Loucy (cell line): ENCODE data around the gene SLC4A4.

Experiments
- H2AFZ ChIP-seq: fragments of 200-600 bp; sonication (generic); 2 replicates; pipeline ENCODE4 v1.6.0; 2016; ENCODE audit warnings: antibody characterized with exemption, mild to moderate bottlenecking, low read length, moderate library complexity
- H3F3A ChIP-seq: fragments of 200-600 bp; 2 replicates; pipeline ENCODE4 v1.6.0; 2016; ENCODE audit warnings: antibody characterized with exemption, low read depth, mild to moderate bottlenecking
- H3K27me3 ChIP-seq: fragments of 200-600 bp; sonication (generic); 2 replicates; pipeline ENCODE4 v1.6.1; 2014; ENCODE audit warnings: low read length, mild to moderate bottlenecking; ENCODE audit not compliant: insufficient read depth, poor library complexity, severe bottlenecking
- H3K36me3 ChIP-seq: fragments of 200-600 bp; sonication (generic); 2 replicates; pipeline ENCODE4 v1.6.1; 2016; ENCODE audit warnings: low read length; ENCODE audit not compliant: insufficient read depth
- H3K4me1 ChIP-seq: fragments of 200-600 bp; sonication (generic); 2 replicates; pipeline ENCODE4 v1.5.1; 2014; ENCODE audit warnings: low read length, mild to moderate bottlenecking; ENCODE audit not compliant: insufficient read depth, poor library complexity, severe bottlenecking
- H3K4me2 ChIP-seq: fragments of 200-600 bp; sonication (generic); 2 replicates; pipeline ENCODE4 v1.6.0; 2014; ENCODE audit warnings: antibody characterized with exemption, low read length, low read depth, mild to moderate bottlenecking; ENCODE audit not compliant: poor library complexity, severe bottlenecking
- H3K4me3 ChIP-seq: fragments of 200-600 bp; sonication (generic); 2 replicates; pipeline ENCODE4 v1.5.1; 2014; ENCODE audit warnings: low read length, mild to moderate bottlenecking, mixed read lengths; ENCODE audit not compliant: poor library complexity, severe bottlenecking
- H3K79me2 ChIP-seq: fragments of 200-600 bp; sonication (generic); 2 replicates; pipeline ENCODE4 v1.6.1; 2014; ENCODE audit warnings: low read length; ENCODE audit not compliant: insufficient read depth
- H3K9ac ChIP-seq: fragments of 200-600 bp; sonication (generic); 2 replicates; pipeline ENCODE4 v1.6.0; 2014; ENCODE audit warnings: mild to moderate bottlenecking, low read depth, low read length, moderate library complexity; ENCODE audit not compliant: poor library complexity, severe bottlenecking
- H3K9me2 ChIP-seq: fragments of 200-600 bp; sonication (generic); replicated peaks from 2 replicates; pipeline ENCODE4 v1.6.1; 2016; ENCODE audit warnings: low read depth, low read length, mixed read lengths
- H3K9me3 ChIP-seq: fragments of 200-600 bp; sonication (generic); 2 replicates; pipeline ENCODE4 v1.6.1; 2014; ENCODE audit warnings: mild to moderate bottlenecking, antibody characterized with exemption, low read length, low read depth; ENCODE audit not compliant: insufficient read depth
- H4K20me1 ChIP-seq: fragments of 200-600 bp; sonication (generic); 2 replicates; pipeline ENCODE4 v1.6.0; 2014; ENCODE audit warnings: antibody characterized with exemption, low read length, mild to moderate bottlenecking; ENCODE audit not compliant: insufficient read depth, poor library complexity, severe bottlenecking
- CTCF ChIP-seq: fragments of 200-600 bp; sonication (generic); conservative IDR thresholded peaks from 2 replicates; pipeline ENCODE4 v1.5.1; 2014; ENCODE audit warnings: mild to moderate bottlenecking, antibody characterized with exemption, low read length
- EZH2phosphoT487 ChIP-seq: fragments of 200-600 bp; IDR thresholded peaks from 2 replicates; pipeline ENCODE4 v1.6.1; 2018; ENCODE audit warnings: antibody characterized with exemption, mild to moderate bottlenecking, moderate library complexity, borderline replicate concordance

SLC4A4 gene

GRCh38 chr4:71303287-71303686, 35.5 kb upstream of the SLC4A4 start:
- Histone ChIP-seq H3K79me2 (no peaks in the 10 kb centered on the region; the same call in 1 of the 2 replicates), H3K9ac (no peak overlapping the region), H3K36me3 (no peaks in the 10 kb centered on the region), H3K27me3 (no peaks in the 10 kb centered on the region), H3K4me2 (no peak overlapping the region), H3K4me1 (no peaks in the 10 kb centered on the region), H4K20me1 (no peaks in the 10 kb centered on the region), H3K9me2 (no peaks in the 10 kb centered on the region), H2AFZ (no peak overlapping the region), H3F3A (no peaks in the 10 kb centered on the region), H3K9me3 (no peaks in the 10 kb centered on the region), H3K4me3 (no peak overlapping the region)
- TF ChIP-seq EZH2phosphoT487, result no peak
- no peak for TF ChIP-seq CTCF

- H3K9ac ChIP-seq, result no peak overlapping the region
- H2AFZ ChIP-seq, result no peak overlapping the region
- no peaks in the 10 kb centered on the region for H3K36me3 ChIP-seq
- no peaks in the 10 kb centered on the region for H3K9me3 ChIP-seq
- no peaks in the 10 kb centered on the region for H3F3A ChIP-seq
- no peaks in the 10 kb centered on the region for H3K27me3 ChIP-seq
- no peaks in the 10 kb centered on the region for H3K9me2 ChIP-seq
- TF ChIP-seq EZH2phosphoT487 (no peak), CTCF (no peak)
- H3K4me3 ChIP-seq, result no peak overlapping the region
- no peaks in the 10 kb centered on the region for H4K20me1 ChIP-seq
- H3K4me2 ChIP-seq, result no peak overlapping the region
- no peaks in the 10 kb centered on the region for H3K79me2 ChIP-seq
- no peaks in the 10 kb centered on the region for H3K4me1 ChIP-seq
Observed at GRCh38 chr4:71303850-71304249, 35.0 kb upstream of the SLC4A4 start.

GRCh38 chr4:71304289-71304850, 34.5 kb upstream of the SLC4A4 start:
- Histone ChIP-seq H3K4me1 (no peaks in the 10 kb centered on the region), H3K9me2 (no peaks in the 10 kb centered on the region), H4K20me1 (no peaks in the 10 kb centered on the region), H3K4me2 (no peak overlapping the region), H3K4me3 (no peak overlapping the region), H3K9ac (no peak overlapping the region), H3K9me3 (no peaks in the 10 kb centered on the region), H2AFZ (no peak overlapping the region), H3K79me2 (no peaks in the 10 kb centered on the region), H3F3A (no peaks in the 10 kb centered on the region), H3K27me3 (no peaks in the 10 kb centered on the region), H3K36me3 (0 out of 2 replicates have a peak, but pooled peaks cover 2% of the 10 kb centered on the region)
- TF ChIP-seq CTCF (no peak), EZH2phosphoT487 (no peak)
